Prostate gland (tissue), 2 donors: ENCODE measurements around the gene MTMR10.

Source experiments
- CTCF ChIP-seq, 4 experiments: fragments of 200-600 bp in 2 of 4; fragments of 450-650 bp in 2 of 4; sonication (generic) in 2 of 4; IDR thresholded peaks; 1 replicate in 3 of 4; 2 replicates in 1 of 4; pipeline ENCODE4 v1.5.1; 2016 to 2019; ENCODE audit warnings: antibody characterized with exemption in 4 of 4, mild to moderate bottlenecking in 2 of 4, moderate library complexity in 2 of 4
- POLR2A ChIP-seq: fragments of 450-650 bp; IDR thresholded peaks from one replicate; pipeline ENCODE4 v1.6.1; 2016; ENCODE audit warnings: antibody characterized with exemption, mild to moderate bottlenecking
- POLR2AphosphoS5 ChIP-seq: sonication (generic); formaldehyde crosslinking; IDR thresholded peaks from one replicate; pipeline ENCODE4 v1.6.1; 2017; ENCODE audit warnings: antibody characterized with exemption

GRCh38 chr15:30999729-31000128, 8.3 kb upstream of the MTMR10 start:
- no peak for TF ChIP-seq CTCF (IDR thresholded peaks at IDR 0.05)
- TF ChIP-seq POLR2A: no peak
- TF ChIP-seq POLR2AphosphoS5: no peak
